ENCODE data around the gene SNX12. TPM values are rescaled to one million over a fixed set of nuclear protein-coding genes. Genes with fewer than 3 reads are reported as not detected.
"Not testable (repeated sequence)": the region's sequence is repeated elsewhere in the genome, so short reads cannot be mapped to it uniquely, and the experiment has no call there.

SNX12 gene
- total RNA-seq, 1 experiment from 2014 or later: 91.7 TPM

GRCh38 chrX:71095981-71096759 is 28.0 kb upstream of the SNX12 start:
- in situ Hi-C loops (cut with HindIII; ENCODE audit: low pct_unique_long_range_greater_than_20kb, low sequenced_read_pairs): no loop called here

GRCh38 chrX:71095555-71095980 is 27.4 kb upstream of the SNX12 start, which contains the start of gene FOXO4:
FOXO4 (plus strand) TSS chrX:71095851; CDS start chrX:71096529, 678 bp downstream.
- in situ Hi-C loops (cut with HindIII; ENCODE audit: low pct_unique_long_range_greater_than_20kb, low sequenced_read_pairs): no loop called here
- peak; percentile 87 for DNase-seq (ENCODE audit: low read depth, low spot score)

More at GRCh38 chrX:71095981-71096759, 28.0 kb upstream of the SNX12 start:
- DNase-seq (ENCODE audit: low read depth, low spot score): no peak

GRCh38 chrX:71095033-71095432 is 26.9 kb upstream of the SNX12 start:
- no peak for DNase-seq (ENCODE audit: low read depth, low spot score)
- in situ Hi-C loops (cut with HindIII; ENCODE audit: low pct_unique_long_range_greater_than_20kb, low sequenced_read_pairs): no loop called here

GRCh38 chrX:71091263-71091662 is 23.1 kb upstream of the SNX12 start:
- no peak for DNase-seq (ENCODE audit: low read depth, low spot score)
- in situ Hi-C loops (cut with HindIII; ENCODE audit: low pct_unique_long_range_greater_than_20kb, low sequenced_read_pairs): no loop called here

- in situ Hi-C loops (cut with HindIII; ENCODE audit: low pct_unique_long_range_greater_than_20kb, low sequenced_read_pairs): no loop called here
These were observed 17.8 kb upstream of the SNX12 start for GRCh38 chrX:71085900-71086299.

GRCh38 chrX:71082822-71083221 is 14.7 kb upstream of the SNX12 start:
- in situ Hi-C loops (cut with HindIII; ENCODE audit: low pct_unique_long_range_greater_than_20kb, low sequenced_read_pairs): no loop called here

More at GRCh38 chrX:71085900-71086299, 17.8 kb upstream of the SNX12 start:
- no peak for DNase-seq (ENCODE audit: low read depth, low spot score)

GRCh38 chrX:71082124-71082647 is 14.1 kb upstream of the SNX12 start:
- in situ Hi-C loops (cut with HindIII; ENCODE audit: low pct_unique_long_range_greater_than_20kb, low sequenced_read_pairs): no loop called here
- no peak for DNase-seq (ENCODE audit: low read depth, low spot score)

More at GRCh38 chrX:71082822-71083221, 14.7 kb upstream of the SNX12 start:
- no peak for DNase-seq (ENCODE audit: low read depth, low spot score)

- DNase-seq (ENCODE audit: low read depth, low spot score): no peak
- in situ Hi-C loops (cut with HindIII; ENCODE audit: low pct_unique_long_range_greater_than_20kb, low sequenced_read_pairs): no loop called here
These were observed 13.4 kb upstream of the SNX12 start for GRCh38 chrX:71081330-71082123.

GRCh38 chrX:71070531-71070930 is 2.4 kb upstream of the SNX12 start:
- no peak for DNase-seq (ENCODE audit: low read depth, low spot score)
- in situ Hi-C loops (cut with HindIII; ENCODE audit: low pct_unique_long_range_greater_than_20kb, low sequenced_read_pairs): no loop called here

- in situ Hi-C loops (cut with HindIII; ENCODE audit: low pct_unique_long_range_greater_than_20kb, low sequenced_read_pairs): no loop called here
- no peak for DNase-seq (ENCODE audit: low read depth, low spot score)
These were observed 456 bp downstream of the SNX12 start for GRCh38 chrX:71067712-71068043.

GRCh38 chrX:71067089-71067488 is 1.0 kb downstream of the SNX12 start:
- in situ Hi-C loops (cut with HindIII; ENCODE audit: low pct_unique_long_range_greater_than_20kb, low sequenced_read_pairs): no loop called here
- no peak for DNase-seq (ENCODE audit: low read depth, low spot score)

- in situ Hi-C loops (cut with HindIII; ENCODE audit: low pct_unique_long_range_greater_than_20kb, low sequenced_read_pairs): no loop called here
- DNase-seq (ENCODE audit: low read depth, low spot score): no peak
These were observed 8.0 kb downstream of the SNX12 start for GRCh38 chrX:71060127-71060526.

GRCh38 chrX:71057848-71058530 is 10.1 kb downstream of the SNX12 start:
- in situ Hi-C loops (cut with HindIII; ENCODE audit: low pct_unique_long_range_greater_than_20kb, low sequenced_read_pairs): no loop called here

GRCh38 chrX:71056867-71057266 is 11.3 kb downstream of the SNX12 start:
- no peak for DNase-seq (ENCODE audit: low read depth, low spot score)
- in situ Hi-C loops (cut with HindIII; ENCODE audit: low pct_unique_long_range_greater_than_20kb, low sequenced_read_pairs): no loop called here

More at GRCh38 chrX:71057848-71058530, 10.1 kb downstream of the SNX12 start:
- DNase-seq (ENCODE audit: low read depth, low spot score): no peak

GRCh38 chrX:71053217-71053621 is 14.9 kb downstream of the SNX12 start:
- in situ Hi-C loops (cut with HindIII; ENCODE audit: low pct_unique_long_range_greater_than_20kb, low sequenced_read_pairs): no loop called here
- DNase-seq (ENCODE audit: low read depth, low spot score): no peak

- DNase-seq (ENCODE audit: low read depth, low spot score): no peak
- in situ Hi-C loops (cut with HindIII; ENCODE audit: low pct_unique_long_range_greater_than_20kb, low sequenced_read_pairs): no loop called here
These were observed 15.4 kb downstream of the SNX12 start for GRCh38 chrX:71052721-71053120.

- DNase-seq (ENCODE audit: low read depth, low spot score); in situ Hi-C loops (cut with HindIII; ENCODE audit: low pct_unique_long_range_greater_than_20kb, low sequenced_read_pairs): not testable (repeated sequence)
These were observed 20.2 kb downstream of the SNX12 start for GRCh38 chrX:71047891-71048290.

- in situ Hi-C loops (cut with HindIII; ENCODE audit: low pct_unique_long_range_greater_than_20kb, low sequenced_read_pairs): no loop called here
- no peak for DNase-seq (ENCODE audit: low read depth, low spot score)
These were observed 50.7 kb downstream of the SNX12 start for GRCh38 chrX:71017396-71017939.

All from SK-MEL-5 (cell line).